ENCODE data around the gene ITGB8. TPM values are rescaled to one million over a fixed set of nuclear protein-coding genes. Genes with fewer than 3 reads are reported as not detected.

Gene ITGB8
- total and polyA plus RNA-seq, 2 experiments from 2014 or later = 0.71 to 3.0 TPM

DNA sequence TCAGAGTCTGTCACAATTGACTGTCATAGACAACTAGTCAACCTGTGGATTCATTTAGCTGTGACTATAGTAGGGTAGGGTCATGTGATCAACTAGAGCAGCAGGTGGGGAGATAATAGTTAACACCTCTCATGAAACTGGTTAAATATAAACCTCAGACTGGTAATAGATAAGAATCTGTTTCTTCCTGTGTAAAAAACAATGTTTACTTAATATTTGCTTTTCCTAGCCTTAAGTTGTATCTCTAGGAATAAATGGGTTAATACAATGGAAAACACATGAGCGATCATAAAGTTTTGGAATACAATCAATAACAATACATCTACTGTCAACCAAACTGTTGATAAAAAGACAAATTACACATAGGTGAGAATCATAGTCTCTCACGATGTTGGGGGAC, 43.4 kb upstream of the ITGB8 start:
- no peak overlapping the region for H2AFZ ChIP-seq
- no peaks in the 10 kb centered on the region for H3K27me3 ChIP-seq (ENCODE audit: insufficient read depth)
- H3K4me1 Mint-ChIP-seq = peaks cover 8% of the 10 kb centered on the region; the same call in 2 of the 3 replicates
- no peaks in the 10 kb centered on the region for H4K20me1 ChIP-seq (replicated peaks; ENCODE audit: insufficient read depth)
- no peaks in the 10 kb centered on the region for H3K36me3 Mint-ChIP-seq (ENCODE audit: low read depth)
- no peaks in the 10 kb centered on the region for H3K27me3 Mint-ChIP-seq (ENCODE audit: insufficient read depth, low read depth, poor library complexity)
- H3K4me2 ChIP-seq = no peak overlapping the region
- H3K4me1 ChIP-seq (ENCODE audit: insufficient read depth) = no peaks in the 10 kb centered on the region
- no peaks in the 10 kb centered on the region for H3K9me3 Mint-ChIP-seq
- H3K27ac ChIP-seq (ENCODE audit: low read depth) = no peak overlapping the region
- H3K9me2 ChIP-seq (ENCODE audit: insufficient read depth) = no peaks in the 10 kb centered on the region
- DNase-seq (ENCODE audit: low spot score) (no peak), ATAC-seq (no peak)
- no peak overlapping the region for H3K4me3 Mint-ChIP-seq
- TF ChIP-seq, protein P1, sequence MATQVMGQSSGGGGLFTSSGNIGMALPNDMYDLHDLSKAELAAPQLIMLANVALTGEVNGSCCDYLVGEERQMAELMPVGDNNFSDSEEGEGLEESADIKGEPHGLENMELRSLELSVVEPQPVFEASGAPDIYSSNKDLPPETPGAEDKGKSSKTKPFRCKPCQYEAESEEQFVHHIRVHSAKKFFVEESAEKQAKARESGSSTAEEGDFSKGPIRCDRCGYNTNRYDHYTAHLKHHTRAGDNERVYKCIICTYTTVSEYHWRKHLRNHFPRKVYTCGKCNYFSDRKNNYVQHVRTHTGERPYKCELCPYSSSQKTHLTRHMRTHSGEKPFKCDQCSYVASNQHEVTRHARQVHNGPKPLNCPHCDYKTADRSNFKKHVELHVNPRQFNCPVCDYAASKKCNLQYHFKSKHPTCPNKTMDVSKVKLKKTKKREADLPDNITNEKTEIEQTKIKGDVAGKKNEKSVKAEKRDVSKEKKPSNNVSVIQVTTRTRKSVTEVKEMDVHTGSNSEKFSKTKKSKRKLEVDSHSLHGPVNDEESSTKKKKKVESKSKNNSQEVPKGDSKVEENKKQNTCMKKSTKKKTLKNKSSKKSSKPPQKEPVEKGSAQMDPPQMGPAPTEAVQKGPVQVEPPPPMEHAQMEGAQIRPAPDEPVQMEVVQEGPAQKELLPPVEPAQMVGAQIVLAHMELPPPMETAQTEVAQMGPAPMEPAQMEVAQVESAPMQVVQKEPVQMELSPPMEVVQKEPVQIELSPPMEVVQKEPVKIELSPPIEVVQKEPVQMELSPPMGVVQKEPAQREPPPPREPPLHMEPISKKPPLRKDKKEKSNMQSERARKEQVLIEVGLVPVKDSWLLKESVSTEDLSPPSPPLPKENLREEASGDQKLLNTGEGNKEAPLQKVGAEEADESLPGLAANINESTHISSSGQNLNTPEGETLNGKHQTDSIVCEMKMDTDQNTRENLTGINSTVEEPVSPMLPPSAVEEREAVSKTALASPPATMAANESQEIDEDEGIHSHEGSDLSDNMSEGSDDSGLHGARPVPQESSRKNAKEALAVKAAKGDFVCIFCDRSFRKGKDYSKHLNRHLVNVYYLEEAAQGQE (IDR thresholded peaks at IDR 0.05; ENCODE audit: unreplicated experiment) = no peak
- no peak for TF ChIP-seq ZNF331 (CRISPR knock-in tag; IDR thresholded peaks at IDR 0.05; ENCODE audit: low read depth)
- TF ChIP-seq, protein P2, sequence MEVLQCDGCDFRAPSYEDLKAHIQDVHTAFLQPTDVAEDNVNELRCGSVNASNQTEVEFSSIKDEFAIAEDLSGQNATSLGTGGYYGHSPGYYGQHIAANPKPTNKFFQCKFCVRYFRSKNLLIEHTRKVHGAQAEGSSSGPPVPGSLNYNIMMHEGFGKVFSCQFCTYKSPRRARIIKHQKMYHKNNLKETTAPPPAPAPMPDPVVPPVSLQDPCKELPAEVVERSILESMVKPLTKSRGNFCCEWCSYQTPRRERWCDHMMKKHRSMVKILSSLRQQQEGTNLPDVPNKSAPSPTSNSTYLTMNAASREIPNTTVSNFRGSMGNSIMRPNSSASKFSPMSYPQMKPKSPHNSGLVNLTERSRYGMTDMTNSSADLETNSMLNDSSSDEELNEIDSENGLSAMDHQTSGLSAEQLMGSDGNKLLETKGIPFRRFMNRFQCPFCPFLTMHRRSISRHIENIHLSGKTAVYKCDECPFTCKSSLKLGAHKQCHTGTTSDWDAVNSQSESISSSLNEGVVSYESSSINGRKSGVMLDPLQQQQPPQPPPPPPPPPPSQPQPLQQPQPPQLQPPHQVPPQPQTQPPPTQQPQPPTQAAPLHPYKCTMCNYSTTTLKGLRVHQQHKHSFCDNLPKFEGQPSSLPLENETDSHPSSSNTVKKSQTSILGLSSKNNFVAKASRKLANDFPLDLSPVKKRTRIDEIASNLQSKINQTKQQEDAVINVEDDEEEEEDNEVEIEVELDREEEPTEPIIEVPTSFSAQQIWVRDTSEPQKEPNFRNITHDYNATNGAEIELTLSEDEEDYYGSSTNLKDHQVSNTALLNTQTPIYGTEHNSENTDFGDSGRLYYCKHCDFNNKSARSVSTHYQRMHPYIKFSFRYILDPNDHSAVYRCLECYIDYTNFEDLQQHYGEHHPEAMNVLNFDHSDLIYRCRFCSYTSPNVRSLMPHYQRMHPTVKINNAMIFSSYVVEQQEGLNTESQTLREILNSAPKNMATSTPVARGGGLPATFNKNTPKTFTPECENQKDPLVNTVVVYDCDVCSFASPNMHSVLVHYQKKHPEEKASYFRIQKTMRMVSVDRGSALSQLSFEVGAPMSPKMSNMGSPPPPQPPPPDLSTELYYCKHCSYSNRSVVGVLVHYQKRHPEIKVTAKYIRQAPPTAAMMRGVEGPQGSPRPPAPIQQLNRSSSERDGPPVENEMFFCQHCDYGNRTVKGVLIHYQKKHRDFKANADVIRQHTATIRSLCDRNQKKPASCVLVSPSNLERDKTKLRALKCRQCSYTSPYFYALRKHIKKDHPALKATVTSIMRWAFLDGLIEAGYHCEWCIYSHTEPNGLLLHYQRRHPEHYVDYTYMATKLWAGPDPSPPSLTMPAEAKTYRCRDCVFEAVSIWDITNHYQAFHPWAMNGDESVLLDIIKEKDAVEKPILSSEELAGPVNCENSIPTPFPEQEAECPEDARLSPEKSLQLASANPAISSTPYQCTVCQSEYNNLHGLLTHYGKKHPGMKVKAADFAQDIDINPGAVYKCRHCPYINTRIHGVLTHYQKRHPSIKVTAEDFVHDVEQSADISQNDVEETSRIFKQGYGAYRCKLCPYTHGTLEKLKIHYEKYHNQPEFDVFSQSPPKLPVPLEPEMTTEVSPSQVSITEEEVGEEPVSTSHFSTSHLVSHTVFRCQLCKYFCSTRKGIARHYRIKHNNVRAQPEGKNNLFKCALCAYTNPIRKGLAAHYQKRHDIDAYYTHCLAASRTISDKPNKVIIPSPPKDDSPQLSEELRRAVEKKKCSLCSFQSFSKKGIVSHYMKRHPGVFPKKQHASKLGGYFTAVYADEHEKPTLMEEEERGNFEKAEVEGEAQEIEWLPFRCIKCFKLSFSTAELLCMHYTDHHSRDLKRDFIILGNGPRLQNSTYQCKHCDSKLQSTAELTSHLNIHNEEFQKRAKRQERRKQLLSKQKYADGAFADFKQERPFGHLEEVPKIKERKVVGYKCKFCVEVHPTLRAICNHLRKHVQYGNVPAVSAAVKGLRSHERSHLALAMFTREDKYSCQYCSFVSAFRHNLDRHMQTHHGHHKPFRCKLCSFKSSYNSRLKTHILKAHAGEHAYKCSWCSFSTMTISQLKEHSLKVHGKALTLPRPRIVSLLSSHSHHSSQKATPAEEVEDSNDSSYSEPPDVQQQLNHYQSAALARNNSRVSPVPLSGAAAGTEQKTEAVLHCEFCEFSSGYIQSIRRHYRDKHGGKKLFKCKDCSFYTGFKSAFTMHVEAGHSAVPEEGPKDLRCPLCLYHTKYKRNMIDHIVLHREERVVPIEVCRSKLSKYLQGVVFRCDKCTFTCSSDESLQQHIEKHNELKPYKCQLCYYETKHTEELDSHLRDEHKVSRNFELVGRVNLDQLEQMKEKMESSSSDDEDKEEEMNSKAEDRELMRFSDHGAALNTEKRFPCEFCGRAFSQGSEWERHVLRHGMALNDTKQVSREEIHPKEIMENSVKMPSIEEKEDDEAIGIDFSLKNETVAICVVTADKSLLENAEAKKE (CRISPR knock-in tag; IDR thresholded peaks at IDR 0.05) = no peak
- TF ChIP-seq, protein P3, sequence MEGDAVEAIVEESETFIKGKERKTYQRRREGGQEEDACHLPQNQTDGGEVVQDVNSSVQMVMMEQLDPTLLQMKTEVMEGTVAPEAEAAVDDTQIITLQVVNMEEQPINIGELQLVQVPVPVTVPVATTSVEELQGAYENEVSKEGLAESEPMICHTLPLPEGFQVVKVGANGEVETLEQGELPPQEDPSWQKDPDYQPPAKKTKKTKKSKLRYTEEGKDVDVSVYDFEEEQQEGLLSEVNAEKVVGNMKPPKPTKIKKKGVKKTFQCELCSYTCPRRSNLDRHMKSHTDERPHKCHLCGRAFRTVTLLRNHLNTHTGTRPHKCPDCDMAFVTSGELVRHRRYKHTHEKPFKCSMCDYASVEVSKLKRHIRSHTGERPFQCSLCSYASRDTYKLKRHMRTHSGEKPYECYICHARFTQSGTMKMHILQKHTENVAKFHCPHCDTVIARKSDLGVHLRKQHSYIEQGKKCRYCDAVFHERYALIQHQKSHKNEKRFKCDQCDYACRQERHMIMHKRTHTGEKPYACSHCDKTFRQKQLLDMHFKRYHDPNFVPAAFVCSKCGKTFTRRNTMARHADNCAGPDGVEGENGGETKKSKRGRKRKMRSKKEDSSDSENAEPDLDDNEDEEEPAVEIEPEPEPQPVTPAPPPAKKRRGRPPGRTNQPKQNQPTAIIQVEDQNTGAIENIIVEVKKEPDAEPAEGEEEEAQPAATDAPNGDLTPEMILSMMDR (conservative IDR thresholded peaks at IDR 0.05; ENCODE audit: low read depth in 2 of 2) = no peak
- TF ChIP-seq ETS1 (IDR thresholded peaks at IDR 0.05) = no peak
- no peak for TF ChIP-seq STAT1 (IDR thresholded peaks at IDR 0.05; ENCODE audit: unreplicated experiment)
- no peak for TF ChIP-seq JUNB (IDR thresholded peaks at IDR 0.05; ENCODE audit: unreplicated experiment)
- no peak for TF ChIP-seq CREB1 (CRISPR knock-in tag; IDR thresholded peaks at IDR 0.05; ENCODE audit: low read depth)
- TF ChIP-seq ZNF114 (CRISPR knock-in tag; IDR thresholded peaks at IDR 0.05) = no peak
- TF ChIP-seq EZH2phosphoT487 (IDR thresholded peaks at IDR 0.05; ENCODE audit: unreplicated experiment) = no peak
- no peak for TF ChIP-seq EZH2 (IDR thresholded peaks at IDR 0.05; ENCODE audit: low read depth, unreplicated experiment)
- TF ChIP-seq POLR2AphosphoS5 (IDR thresholded peaks at IDR 0.05; ENCODE audit: low read depth) = no peak
- TF ChIP-seq NANOG (IDR thresholded peaks at IDR 0.05; ENCODE audit: borderline replicate concordance) = no peak
- H3K79me2 ChIP-seq (replicated peaks; ENCODE audit: insufficient read depth) = no peaks in the 10 kb centered on the region
- no peak overlapping the region for H3K27ac Mint-ChIP-seq
- no peaks in the 10 kb centered on the region for H3F3A ChIP-seq (replicated peaks; ENCODE audit: low read depth)
- no peaks in the 10 kb centered on the region for H3K36me3 ChIP-seq (ENCODE audit: insufficient read depth)
- H3K4me3 ChIP-seq = no peak overlapping the region

Data from GM23338 (cell line).